ENCODE measurements around the gene LRRC74B. TPM values are rescaled to one million over a fixed set of nuclear protein-coding genes. Genes with fewer than 3 reads are reported as not detected.
"Not testable (repeated sequence)": the region's sequence is repeated elsewhere in the genome, so short reads cannot be mapped to it uniquely, and the experiment has no call there.

Gene LRRC74B
- total RNA-seq, 1 experiment from 2014 or later: not detected

GRCh38 chr22:21071796-21072195 lies 26.1 kb downstream of the LRRC74B start:
- DNase-seq (ENCODE audit: extremely low read depth, low read depth): not testable (repeated sequence)

GRCh38 chr22:21073023-21073422 lies 27.3 kb downstream of the LRRC74B start:
- no peak for DNase-seq (ENCODE audit: extremely low read depth, low read depth)

GRCh38 chr22:21073482-21073881 lies 27.7 kb downstream of the LRRC74B start:
- DNase-seq (ENCODE audit: extremely low read depth, low read depth): no peak

GRCh38 chr22:21074102-21074715 lies 28.5 kb downstream of the LRRC74B start:
- no peak for DNase-seq (ENCODE audit: extremely low read depth, low read depth)

GRCh38 chr22:21075516-21076138 lies 29.9 kb downstream of the LRRC74B start:
- no peak for DNase-seq (ENCODE audit: extremely low read depth, low read depth)

GRCh38 chr22:21076912-21077625 lies 31.3 kb downstream of the LRRC74B start:
- DNase-seq (ENCODE audit: extremely low read depth, low read depth): no peak

- DNase-seq (ENCODE audit: extremely low read depth, low read depth): no peak
Observed at GRCh38 chr22:21077884-21078508, 32.2 kb downstream of the LRRC74B start.

- no peak for DNase-seq (ENCODE audit: extremely low read depth, low read depth)
Observed at GRCh38 chr22:21078916-21079315, 33.2 kb downstream of the LRRC74B start.

- DNase-seq (ENCODE audit: extremely low read depth, low read depth): no peak
Observed at GRCh38 chr22:21079493-21079892, 33.7 kb downstream of the LRRC74B start.

- DNase-seq (ENCODE audit: extremely low read depth, low read depth): no peak
Observed at GRCh38 chr22:21080435-21081137, 34.8 kb downstream of the LRRC74B start.

- no peak for DNase-seq (ENCODE audit: extremely low read depth, low read depth)
Observed at GRCh38 chr22:21082248-21082647, 36.5 kb downstream of the LRRC74B start.

GRCh38 chr22:21087119-21087518 lies 41.4 kb downstream of the LRRC74B start:
- DNase-seq (ENCODE audit: extremely low read depth, low read depth): no peak

GRCh38 chr22:21087926-21088325 lies 42.2 kb downstream of the LRRC74B start:
- DNase-seq (ENCODE audit: extremely low read depth, low read depth): not testable (repeated sequence)

- DNase-seq (ENCODE audit: extremely low read depth, low read depth): not testable (repeated sequence)
Observed at GRCh38 chr22:21091220-21091619, 45.5 kb downstream of the LRRC74B start.

- no peak for DNase-seq (ENCODE audit: extremely low read depth, low read depth)
Observed at GRCh38 chr22:21092797-21093554, 47.2 kb downstream of the LRRC74B start.

- not testable (repeated sequence) for DNase-seq (ENCODE audit: extremely low read depth, low read depth)
Observed at GRCh38 chr22:21093555-21094137, 47.9 kb downstream of the LRRC74B start.

GRCh38 chr22:21094911-21095772 lies 49.4 kb downstream of the LRRC74B start:
- DNase-seq (ENCODE audit: extremely low read depth, low read depth): no peak

GRCh38 chr22:21095773-21096107 lies 50.0 kb downstream of the LRRC74B start:
- no peak for DNase-seq (ENCODE audit: extremely low read depth, low read depth)

GRCh38 chr22:21096878-21097277 lies 51.1 kb downstream of the LRRC74B start:
- not testable (repeated sequence) for DNase-seq (ENCODE audit: extremely low read depth, low read depth)

All from NCI-H460 (cell line).